ENCODE results near the gene NCAM1.

The NCAM1 gene

DNA sequence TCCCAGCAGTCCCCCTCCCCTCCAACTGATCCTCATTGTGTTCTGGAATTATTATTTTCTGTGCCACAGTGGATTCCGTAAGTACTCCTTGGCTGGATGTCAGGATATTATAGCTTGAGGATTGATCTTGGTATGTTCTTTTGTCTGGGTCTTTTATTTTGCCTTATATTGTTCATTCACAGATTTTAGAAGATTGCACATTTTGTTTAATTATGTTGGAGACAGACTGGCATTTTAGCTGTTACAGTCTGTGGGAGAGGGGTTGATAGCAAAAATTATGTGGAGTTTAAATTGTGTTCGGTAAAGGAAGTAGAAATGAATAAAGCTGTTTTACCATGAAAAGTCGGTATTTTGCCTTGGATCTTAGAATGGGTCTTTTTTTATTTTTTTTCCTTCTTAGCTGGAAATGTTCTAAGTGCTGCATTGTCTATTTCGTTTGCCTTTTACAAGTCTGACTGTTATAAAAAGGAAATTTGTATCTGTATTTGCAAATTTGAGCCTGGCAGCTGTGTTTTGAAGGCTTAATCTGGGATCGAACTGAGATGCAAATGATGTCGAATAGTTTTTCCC is 211.2 kb downstream of the NCAM1 start:
- no peak for DNase-seq (ENCODE audit: low spot score)

DNA sequence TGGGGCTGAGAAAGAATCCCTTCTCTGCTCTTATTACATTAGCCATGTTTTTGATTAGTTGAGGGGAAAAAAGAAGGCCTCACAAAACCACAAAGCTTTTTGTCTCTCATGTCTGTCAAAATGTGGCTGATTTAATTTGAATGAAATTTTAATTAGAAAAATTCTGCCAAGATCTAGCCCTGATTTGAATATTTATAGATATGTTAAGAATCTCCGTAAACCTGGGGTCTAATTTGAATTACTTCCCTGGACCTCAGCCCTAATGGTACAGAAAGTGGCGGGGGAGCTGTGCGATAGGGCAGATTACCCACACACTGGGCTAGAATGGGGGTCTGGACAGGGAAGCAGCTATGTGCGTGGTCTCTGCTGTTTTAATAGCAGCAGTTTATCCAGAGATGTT is 211.9 kb downstream of the NCAM1 start:
- DNase-seq (ENCODE audit: low spot score), result no peak

DNA sequence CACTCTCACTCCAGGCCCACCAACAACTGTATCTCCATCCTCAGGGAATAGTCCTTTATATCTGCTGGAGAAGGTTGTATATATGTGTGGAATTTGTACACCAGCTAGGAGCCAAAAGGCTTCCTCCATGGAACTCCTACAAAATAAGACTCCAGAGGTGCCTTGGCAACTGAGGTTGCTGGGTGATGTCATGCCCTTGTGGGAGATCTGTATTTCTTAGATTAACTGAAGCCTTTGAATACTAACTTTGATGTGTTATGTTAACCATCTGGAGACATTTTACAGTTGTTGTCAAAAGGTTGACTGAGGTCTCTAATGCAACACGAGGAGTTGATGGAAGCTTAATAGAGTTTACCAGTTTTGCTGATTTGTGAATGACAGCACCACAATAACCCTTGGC is 213.7 kb downstream of the NCAM1 start:
- DNase-seq (ENCODE audit: low spot score), result no peak

DNA sequence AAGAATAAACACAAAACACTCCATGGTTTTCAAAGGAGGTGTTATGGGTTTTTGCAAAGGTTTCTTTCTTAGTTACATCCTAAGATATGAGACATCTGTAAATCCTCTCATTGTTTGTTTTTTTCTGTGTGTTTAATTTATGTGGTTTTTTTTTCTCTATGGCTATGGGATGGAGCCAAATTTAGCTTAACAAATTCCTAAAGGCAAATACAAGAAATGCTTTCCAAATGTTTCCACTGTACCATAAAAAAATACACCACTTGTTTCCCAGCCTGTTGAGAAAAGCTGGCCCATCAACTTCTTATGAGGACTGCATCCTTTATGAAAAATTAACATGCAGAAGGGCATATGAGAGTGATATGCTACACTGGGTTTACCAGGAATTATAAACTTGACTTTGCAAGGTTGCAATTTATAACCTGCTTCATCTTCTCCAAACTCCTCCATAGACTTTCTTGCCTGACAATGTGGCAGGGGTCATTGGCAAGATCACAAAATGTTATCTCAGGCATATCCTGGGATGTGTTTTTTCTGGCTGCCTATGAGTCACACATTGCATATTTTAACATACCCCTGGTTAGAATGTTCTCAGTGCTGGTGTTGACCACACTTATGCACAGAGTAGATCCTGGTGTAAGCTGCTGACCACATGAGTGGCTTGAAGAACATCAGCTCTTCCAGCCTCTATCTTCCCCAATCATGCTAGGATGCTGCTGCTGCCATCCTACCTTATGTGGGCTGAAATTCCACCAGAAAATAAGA is 215.6 kb downstream of the NCAM1 start:
- peak; percentile 66 for DNase-seq (ENCODE audit: low spot score)

DNA sequence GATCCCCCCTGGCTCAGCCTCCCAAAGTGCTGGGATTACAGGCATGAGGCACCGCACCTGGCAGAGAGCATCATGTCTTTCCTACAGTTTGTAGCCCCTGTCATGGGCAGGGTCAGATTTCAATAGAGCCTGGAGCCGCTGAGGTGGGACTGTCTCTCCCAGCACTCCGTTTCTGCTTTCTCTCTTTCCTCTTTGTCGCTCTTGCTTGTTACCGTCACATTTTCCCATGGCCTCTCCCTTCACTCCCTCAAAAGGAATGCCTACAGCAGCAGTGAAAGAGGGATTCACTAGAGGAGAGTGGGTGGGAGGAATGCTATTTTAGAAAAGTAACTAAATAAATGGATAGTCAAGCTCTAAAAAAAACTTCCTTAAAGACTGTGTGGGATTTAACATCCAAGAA is 216.5 kb downstream of the NCAM1 start:
- DNase-seq (ENCODE audit: low spot score), result no peak

DNA sequence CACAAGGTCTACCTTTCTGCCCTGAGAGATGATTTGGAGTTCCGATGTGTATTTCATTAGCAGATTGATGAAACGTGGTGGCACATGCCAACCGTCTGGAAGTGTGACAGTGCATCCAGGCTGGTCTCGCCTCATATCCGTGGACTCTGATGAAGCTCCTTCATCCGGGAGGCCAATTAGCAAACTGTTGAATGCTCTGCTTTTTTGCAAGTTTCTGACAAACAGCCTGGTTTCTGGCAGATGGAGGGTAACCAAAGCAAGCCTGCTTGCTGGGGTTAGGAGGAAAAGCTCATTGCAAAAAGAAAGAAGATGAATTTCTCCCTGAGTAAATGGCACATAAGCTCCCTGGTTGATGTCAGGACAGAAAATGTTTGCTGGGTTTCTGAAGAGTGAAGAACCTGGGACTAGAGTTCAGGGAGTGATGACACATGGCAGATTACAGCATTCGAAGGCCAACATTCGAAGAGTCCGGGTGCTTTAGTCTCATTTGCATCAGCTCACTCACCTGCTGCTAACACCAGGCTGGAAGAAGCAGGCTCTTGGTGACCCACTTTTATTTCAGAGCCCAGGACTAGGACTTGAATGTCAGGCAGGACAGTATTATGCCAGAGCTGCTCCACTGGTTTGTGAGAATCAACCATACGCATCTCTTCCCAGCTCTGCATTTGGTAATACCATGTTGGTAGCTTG is 217.3 kb downstream of the NCAM1 start:
- DNase-seq (ENCODE audit: low spot score), result no peak

DNA sequence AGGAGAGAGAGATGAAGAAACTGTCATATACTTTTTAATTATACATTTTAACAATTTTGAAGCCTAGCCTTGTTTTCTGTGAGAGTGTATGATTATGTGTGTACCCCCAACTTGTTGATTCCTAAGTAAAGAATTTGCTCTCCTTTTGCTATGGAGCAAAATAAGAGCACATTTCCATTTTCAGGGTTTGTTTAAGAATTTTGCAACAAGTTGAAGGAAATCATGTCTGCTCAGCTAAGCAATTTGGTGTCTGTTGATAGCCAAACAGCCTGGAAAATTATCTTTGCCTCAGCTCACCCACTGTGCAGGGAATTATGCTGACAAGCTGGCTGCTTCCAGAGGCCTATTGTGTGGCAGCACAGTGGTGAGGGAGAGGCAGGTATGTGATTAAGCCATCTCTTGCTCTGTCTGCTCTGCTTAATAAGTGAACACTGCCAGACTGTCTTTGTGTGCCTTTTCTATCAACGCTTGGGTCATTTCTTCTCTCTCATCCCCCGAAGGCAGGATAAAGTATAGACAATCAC is 218.0 kb downstream of the NCAM1 start:
- no peak for DNase-seq (ENCODE audit: low spot score)

DNA sequence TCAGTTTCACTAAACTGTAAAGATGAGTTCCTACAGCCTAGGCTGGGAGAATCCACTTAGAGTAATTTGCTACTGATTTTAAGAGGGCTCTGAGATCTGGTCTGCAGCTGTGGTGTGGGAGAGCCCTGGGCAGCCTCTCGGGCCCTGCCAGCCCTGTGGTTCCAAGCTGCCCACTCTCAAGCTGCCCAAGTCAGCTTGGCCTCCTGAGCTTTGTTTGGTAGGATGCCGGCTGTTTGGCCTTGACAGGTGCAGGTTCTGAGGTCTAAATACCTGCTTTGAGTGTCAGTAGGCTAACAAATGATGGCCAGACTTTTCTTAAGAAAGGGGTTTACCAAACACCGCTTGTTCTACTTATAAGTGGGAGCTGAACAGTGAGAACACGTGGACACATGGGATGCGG is 219.9 kb downstream of the NCAM1 start:
- no peak for DNase-seq (ENCODE audit: low spot score)

DNA sequence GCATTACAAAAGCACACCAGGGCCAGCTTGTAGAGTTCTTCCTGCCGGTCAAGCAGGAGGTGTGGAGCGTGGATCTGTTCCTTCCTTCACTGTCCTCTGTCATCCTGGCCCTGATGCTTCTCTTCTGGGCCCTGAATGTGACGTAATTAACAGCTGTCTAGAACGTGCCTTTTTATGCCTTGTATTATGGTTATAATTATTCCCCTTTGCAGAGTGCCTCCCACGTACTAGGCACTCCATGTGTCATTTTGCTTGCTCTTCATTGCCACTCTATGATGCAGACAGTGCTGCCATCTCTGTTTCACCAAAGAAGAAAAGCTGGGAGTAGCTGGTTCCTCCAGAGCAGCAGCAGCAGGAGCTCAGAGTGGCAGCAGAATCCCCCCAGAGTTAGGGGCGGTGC is 221.1 kb downstream of the NCAM1 start:
- no peak for DNase-seq (ENCODE audit: low spot score)

DNA sequence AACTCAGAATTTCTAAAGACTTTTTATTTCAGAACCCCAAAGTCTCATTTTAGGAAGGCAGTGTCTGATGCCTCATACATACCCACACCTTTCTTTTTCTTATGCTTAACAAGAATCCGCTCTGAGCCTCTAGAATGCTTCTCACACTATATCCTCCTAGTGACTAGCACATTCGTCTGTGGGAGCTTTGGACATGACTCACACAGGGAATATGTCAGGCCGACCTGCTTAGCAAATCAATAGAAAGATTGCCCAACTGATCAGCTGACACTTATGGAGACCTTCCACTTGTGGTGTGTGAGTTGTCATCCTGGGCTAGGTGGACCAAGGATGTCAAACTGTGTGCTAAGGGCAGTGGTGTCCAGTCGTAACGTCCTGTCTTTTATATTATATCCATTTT is 223.3 kb downstream of the NCAM1 start:
- DNase-seq (ENCODE audit: low spot score), result peak; percentile 73

DNA sequence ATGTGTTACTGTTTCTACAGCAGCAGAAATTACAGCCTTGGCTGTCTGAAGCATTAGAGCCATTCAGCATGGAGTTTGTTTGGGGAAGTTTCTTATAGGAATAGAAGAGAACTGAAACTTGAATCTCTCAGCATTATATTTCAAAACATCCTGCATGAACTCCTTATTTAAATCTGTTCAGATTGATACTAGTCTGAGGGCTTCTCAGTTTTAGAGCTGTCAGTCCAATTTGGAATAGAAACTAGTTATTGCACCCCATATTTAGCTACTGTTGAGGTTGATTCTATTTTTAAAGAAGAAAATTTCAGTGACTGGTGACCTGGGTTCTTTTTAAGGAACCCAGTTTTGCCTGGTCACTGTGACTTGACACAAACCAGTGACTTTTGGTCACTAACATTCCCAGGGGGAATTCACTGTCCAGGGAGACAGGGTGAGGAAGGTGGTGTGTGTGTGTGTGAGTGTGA is 227.2 kb downstream of the NCAM1 start:
- no peak for DNase-seq (ENCODE audit: low spot score)

DNA sequence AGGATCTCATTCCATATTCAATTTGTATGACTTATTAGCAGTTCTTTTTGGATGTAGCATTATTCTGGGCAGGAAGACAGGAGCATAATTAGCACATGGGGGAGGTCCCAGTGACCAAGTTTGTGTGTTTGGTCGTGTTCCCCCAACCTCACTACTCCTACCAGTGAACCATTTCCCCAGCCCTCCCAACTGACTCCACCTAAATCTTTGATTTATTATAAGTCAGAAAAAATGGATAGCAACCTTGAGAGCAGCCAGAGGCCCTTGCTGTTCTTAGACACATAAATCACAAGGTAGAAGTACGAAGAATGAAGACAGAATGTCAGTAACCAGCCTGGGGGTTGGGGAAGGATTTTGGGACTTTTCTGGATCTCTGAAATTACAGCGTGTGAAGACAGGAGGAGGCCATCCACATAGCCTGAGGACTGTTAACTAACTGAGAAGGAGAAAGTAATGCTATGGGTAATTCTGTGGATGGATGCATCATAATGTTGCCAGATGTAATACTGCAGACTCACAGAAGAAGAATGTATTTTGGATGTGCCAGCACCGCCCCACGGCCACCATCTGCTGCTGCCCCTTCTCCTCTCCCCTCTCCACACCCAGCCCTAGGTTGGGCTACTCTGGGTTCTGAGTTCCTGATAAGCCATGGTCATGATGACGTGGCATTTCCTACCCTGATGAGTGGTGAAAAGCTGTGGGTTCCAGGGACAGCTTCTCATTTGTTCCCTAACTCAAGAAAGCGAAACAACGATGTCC is 228.9 kb downstream of the NCAM1 start:
- DNase-seq (ENCODE audit: low spot score), result peak; percentile 44

DNA sequence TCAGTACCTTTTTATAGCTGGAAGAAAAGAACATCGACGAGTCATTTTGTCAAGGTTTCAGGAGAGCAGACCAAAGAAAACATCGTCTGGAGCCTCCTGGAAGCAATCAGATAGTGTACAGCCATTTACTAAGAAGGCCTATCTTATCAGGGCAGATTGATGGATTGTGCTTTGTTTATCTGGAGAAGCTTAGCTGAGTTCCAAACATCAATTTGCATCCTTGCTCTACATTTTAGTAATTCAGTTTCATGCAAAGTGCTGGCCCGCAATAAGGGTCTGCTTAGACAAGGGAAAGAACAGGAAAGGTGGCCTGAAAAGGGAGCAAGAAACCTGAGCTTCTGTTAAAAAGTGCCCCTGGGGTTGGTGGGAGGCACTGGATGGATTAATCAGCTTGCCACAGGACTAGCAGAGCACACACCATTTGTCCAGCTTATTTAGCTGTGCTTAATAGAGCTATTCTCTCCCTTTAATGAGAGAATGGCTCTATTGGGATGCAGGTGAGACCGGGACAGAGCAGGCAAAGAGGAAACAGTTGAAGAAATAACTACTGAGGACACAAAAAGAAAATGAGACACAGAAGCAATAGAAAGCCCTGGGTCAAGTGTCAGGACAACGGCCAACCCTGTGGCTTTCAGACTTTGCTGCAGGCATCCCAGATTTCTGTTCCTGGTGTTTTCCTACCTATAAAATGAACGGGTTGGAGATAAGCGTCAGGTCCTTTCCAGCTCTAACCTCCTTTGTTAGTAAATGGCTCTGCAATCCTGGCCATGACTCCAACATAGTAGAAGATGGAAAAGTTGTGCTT is 231.1 kb downstream of the NCAM1 start:
- DNase-seq (ENCODE audit: low spot score), result no peak

DNA sequence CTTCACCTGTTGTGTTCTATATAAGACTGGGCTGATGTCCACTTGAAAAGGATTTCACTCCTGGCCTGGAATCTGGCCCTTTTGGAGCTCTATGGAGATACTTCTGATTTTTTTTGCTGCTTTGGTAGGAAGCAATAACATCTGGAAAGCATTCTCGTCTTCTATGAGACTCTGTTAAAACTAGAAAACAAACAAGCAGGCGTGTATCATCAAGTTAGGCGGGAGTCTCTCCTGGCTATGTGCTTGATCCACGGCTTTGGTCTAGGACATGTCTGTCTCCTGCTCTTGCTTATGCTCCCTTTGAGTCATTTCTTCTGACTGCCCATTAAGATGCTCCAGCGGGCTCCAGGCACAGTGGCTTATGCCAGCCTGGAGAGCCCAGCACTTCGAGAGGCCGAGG is 231.8 kb downstream of the NCAM1 start:
- no peak for DNase-seq (ENCODE audit: low spot score)

DNA sequence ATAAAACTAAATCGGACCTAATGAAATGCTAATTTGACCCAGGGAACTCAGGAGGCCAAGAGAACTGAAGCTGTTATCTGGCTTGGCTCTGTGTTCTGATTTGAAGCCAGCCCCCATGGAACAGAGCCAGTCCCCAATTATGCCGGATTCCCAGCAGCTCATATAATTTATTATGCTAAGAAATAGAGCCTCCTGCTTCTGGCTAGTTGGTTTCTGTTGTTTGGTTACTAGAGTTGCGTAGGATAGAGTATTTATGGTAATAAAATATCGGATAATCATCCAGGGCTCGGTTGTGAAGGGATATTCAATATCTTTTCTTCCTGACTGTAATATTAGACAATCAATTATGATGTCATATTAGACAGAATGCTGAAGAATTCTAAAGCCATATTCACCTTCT is 232.7 kb downstream of the NCAM1 start:
- DNase-seq (ENCODE audit: low spot score), result no peak

DNA sequence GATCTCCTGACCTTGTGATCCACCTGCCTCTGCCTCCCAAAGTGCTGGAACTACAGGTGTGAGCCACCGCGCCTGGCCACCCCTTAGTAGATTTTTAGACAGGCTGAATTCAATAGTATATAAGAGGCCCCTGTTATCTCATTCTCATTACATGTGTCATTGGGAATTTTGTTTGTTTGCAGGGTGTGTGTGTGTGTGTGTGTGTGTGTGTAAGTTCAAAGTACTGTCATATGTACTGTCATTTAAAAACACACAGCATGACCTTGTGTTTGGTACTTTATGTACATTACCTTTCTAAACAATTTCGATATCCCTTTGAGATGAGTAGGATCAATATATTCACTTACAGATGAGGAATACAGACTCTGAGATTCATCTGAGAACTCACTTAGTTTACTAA is 234.5 kb downstream of the NCAM1 start:
- DNase-seq (ENCODE audit: low spot score), result no peak

DNA sequence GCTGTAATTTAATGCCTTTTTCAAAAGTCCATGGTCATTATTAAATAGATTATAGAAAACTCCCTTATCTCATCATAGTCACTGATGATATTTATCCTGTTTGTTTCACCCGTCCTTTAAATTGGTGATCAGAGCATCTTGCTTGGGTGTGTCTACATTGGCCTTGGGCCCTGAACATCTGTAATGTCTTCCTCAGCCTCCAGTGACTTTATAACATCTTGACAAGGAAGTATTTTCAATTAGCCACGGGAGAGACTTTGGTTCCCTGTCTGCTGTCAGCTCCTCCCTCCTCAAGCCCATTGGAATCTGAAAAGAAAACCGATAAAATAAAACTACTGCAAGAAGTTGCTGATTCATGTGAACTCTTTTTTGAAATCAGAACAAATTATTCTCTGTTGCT is 236.2 kb downstream of the NCAM1 start:
- DNase-seq (ENCODE audit: low spot score), result no peak

DNA sequence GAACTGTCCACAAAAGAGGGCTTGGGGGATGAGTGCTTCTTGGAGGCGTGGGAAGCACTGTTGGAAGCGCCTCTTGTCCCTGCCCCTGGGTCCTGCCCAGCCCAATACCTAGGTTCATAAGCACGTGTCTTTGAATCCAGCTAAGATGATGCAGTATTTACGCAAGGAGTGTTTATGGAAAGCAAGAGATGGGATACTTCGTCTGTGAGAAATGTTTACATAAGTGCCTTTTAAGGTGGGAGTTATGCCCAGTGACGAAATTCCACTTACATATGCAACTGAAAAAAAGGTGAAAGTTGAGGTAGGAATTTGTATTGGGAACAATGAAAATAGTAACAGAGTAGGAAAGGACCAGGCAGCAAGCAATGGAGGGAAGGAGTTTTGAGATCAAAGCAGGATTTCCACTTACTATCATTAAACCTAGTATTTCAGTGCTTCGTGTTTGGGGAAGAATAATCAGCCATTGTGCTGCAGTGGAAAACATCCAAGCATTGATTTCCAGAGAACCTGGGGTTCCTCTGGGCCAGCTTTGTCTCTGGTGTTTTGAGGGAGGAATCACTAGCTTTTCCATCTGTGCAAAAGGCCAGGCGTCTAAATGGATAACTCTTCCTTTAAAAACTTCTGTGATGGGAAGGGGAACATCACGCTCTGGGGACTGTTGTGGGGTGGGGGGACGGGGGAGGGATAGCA is 237.9 kb downstream of the NCAM1 start:
- no peak for DNase-seq (ENCODE audit: low spot score)

DNA sequence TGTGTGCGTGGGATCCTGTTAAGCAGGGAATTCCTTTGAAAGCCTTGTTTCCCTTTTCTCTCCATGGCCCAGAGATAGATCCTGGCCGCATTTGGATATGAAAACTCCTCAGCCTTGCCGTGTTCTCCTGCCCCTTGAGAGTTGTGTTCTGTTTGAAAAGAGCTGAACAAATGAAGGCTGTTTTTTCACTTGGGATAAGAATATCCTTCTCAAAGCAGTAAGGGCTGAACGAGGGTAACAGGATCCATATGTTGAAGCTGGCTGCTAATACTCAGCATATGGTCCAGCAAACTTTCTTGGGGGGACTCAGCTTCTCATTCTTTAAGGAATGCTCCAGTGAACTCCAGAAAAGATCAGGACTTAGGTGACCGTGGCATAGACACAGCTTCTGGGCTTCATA is 238.6 kb downstream of the NCAM1 start:
- DNase-seq (ENCODE audit: low spot score), result no peak

DNA sequence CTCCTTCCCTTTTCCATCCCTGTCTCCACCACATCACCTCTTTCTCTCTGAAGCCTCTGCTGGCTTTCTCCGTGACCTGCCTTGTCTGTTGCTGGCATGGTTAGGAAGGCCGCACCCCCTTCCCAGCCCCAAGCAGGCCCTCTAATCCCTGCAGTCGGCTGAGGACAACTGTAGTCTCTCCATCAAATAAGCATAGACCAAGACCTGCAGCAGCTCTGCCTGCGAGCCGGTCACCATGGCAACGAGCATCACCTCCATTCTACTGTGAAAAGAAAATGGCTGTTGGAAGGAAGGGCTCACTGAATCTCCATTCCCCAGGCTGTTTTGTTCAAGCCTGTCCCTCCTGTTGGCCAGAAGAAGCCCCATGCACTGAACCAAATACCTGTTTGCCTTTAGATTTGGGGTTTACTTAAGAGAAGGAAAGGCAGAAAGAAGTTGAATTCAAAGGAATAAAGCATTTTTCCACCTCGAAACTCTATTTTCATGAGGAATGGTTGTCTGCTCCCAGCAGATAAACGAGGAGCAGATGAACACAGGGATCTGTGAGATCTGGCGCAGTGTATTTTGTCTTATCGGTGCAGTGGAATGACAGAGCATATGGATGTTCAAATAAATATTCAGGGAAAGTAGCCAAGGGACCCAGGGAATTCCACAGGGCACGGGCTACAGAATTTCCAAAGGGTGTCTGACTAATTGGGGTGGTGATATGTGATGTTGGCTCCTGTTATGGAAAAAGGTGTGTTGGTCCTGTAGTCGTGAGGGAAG is 240.0 kb downstream of the NCAM1 start:
- no peak for DNase-seq (ENCODE audit: low spot score)
